Hepatocyte (in vitro differentiated cells): ENCODE data around the gene ASPSCR1. TPM values are rescaled to one million over a fixed set of nuclear protein-coding genes. Genes with fewer than 3 reads are reported as not detected.

Experiments used
- DNase-seq: peaks from one replicate; pipeline ENCODE4 v3.0.0-alpha.2; 2016; ENCODE audit warnings: low spot score
- H2AFZ ChIP-seq: fragments of 200-600 bp; sonication (generic); 2 replicates; pipeline ENCODE4 v1.6.0; 2016; ENCODE audit warnings: antibody characterized with exemption, mild to moderate bottlenecking
- H3K27ac ChIP-seq: fragments of 200-600 bp; sonication (generic); 2 replicates; pipeline ENCODE4 v1.5.1; 2016; ENCODE audit warnings: mild to moderate bottlenecking
- H3K27me3 ChIP-seq: fragments of 200-600 bp; sonication (generic); 2 replicates; pipeline ENCODE4 v1.6.1; 2016
- H3K36me3 ChIP-seq: fragments of 200-600 bp; sonication (generic); replicated peaks from 2 replicates; pipeline ENCODE4 v1.5.1; 2016; ENCODE audit warnings: low read depth; ENCODE audit not compliant: insufficient read depth
- H3K4me1 ChIP-seq: fragments of 200-600 bp; sonication (generic); 2 replicates; pipeline ENCODE4 v1.5.1; 2016; ENCODE audit warnings: mild to moderate bottlenecking, moderate library complexity; ENCODE audit not compliant: insufficient read depth
- H3K4me2 ChIP-seq: fragments of 200-600 bp; sonication (generic); 2 replicates; pipeline ENCODE4 v1.6.0; 2016
- H3K4me3 ChIP-seq: fragments of 200-600 bp; sonication (generic); 2 replicates; pipeline ENCODE4 v1.5.1; 2016; ENCODE audit warnings: mild to moderate bottlenecking
- H3K79me2 ChIP-seq: fragments of 200-600 bp; sonication (generic); 2 replicates; pipeline ENCODE4 v1.6.0; 2017; ENCODE audit warnings: mild to moderate bottlenecking
- H3K9me2 ChIP-seq: fragments of 200-600 bp; sonication (generic); replicated peaks from 2 replicates; pipeline ENCODE4 v1.6.0; 2017; ENCODE audit warnings: mild to moderate bottlenecking; ENCODE audit not compliant: insufficient read depth
- H3K9me3 ChIP-seq: fragments of 200-600 bp; sonication (generic); 2 replicates; pipeline ENCODE4 v1.5.1; 2016; ENCODE audit warnings: low read depth, mild to moderate bottlenecking
- H4K20me1 ChIP-seq: fragments of 200-600 bp; sonication (generic); 2 replicates; pipeline ENCODE4 v1.6.0; 2016; ENCODE audit warnings: mild to moderate bottlenecking; ENCODE audit not compliant: insufficient read depth, poor library complexity, severe bottlenecking
- EZH2 ChIP-seq: fragments of 200-600 bp; sonication (generic); IDR thresholded peaks from 2 replicates; pipeline ENCODE4 v1.6.1; 2016; ENCODE audit warnings: antibody characterized with exemption, mild to moderate bottlenecking, borderline replicate concordance
- EZH2phosphoT487 ChIP-seq: fragments of 200-600 bp; sonication (generic); IDR thresholded peaks from one replicate; pipeline ENCODE4 v1.6.1; 2018; ENCODE audit warnings: antibody characterized with exemption, mild to moderate bottlenecking, low read depth, moderate library complexity; ENCODE audit not compliant: unreplicated experiment, severe bottlenecking
- WGBS: methylation state at CpG from one replicate; pipeline ENCODE4 v1.1.6; 2016; ENCODE audit warnings: low lambda C conversion rate; ENCODE audit errors: missing lambda C conversion rate; 5-methylcytosine and 5-hydroxymethylcytosine counted together
- polyA plus RNA-seq: library from polyadenylated mRNA; unstranded; fragments of >200 nt; fragmentation: Nextera tagmentation; extraction: Ambion mirVana; gene quantifications from 2 replicates; pipeline ENCODE4 v1.2.1, GENCODE V29; 2016
- total RNA-seq: library from RNA; depleted of rRNA; stranded (reverse); fragments of >200 nt; gene quantifications from 2 replicates; pipeline ENCODE4 v1.2.3, GENCODE V29; 2014
- TF ChIP-seq, protein P1 (sequence below): fragments of 200-600 bp; sonication (generic); IDR thresholded peaks from 2 replicates; pipeline ENCODE4 v1.5.1; 2016; ENCODE audit warnings: antibody characterized with exemption, mild to moderate bottlenecking; ENCODE audit not compliant: poor library complexity

ASPSCR1 gene
- total and polyA plus RNA-seq, 2 experiments from 2014 or later, result 28.4 to 45.9 TPM

DNA sequence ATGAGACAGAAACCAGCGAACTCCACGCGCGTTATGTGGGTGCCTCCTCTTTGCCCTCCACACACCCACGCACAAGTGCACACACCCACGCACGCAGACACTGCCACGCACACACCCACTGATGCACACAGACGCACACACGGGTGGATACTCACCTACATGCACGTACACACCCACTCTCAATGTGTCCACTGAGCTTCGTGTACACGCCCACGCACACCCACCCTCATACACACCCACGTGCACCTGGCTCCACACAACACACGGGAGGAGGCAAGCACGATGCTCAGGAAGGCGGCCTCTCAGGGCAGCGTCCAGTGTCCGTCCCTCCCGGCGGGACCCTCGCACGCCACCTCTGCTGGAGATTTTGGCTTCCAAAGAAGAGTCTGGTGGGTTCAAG lies 70.0 kb downstream of the ASPSCR1 start:
- WGBS, result 92% methylated on average over 24 of the region's 24 CpGs
- no peak for DNase-seq

GRCh38 chr17:82047914-82048570 lies 70.6 kb downstream of the ASPSCR1 start:
- Histone ChIP-seq H3K9me3 (no peaks in the 10 kb centered on the region), H3K79me2 (peaks cover 23% of the 10 kb centered on the region), H3K27ac (no peak overlapping the region), H2AFZ (no peak overlapping the region), H3K27me3 (no peaks in the 10 kb centered on the region), H3K4me3 (no peak overlapping the region), H3K4me1 (peaks cover 14% of the 10 kb centered on the region), H4K20me1 (peaks cover 3% of the 10 kb centered on the region), H3K9me2 (no peaks in the 10 kb centered on the region), H3K36me3 (no peaks in the 10 kb centered on the region), H3K4me2 (no peak overlapping the region)
- whole genome bisulfite sequencing, result 93% methylated on average over 24 of the region's 25 CpGs
- TF ChIP-seq, protein P1, sequence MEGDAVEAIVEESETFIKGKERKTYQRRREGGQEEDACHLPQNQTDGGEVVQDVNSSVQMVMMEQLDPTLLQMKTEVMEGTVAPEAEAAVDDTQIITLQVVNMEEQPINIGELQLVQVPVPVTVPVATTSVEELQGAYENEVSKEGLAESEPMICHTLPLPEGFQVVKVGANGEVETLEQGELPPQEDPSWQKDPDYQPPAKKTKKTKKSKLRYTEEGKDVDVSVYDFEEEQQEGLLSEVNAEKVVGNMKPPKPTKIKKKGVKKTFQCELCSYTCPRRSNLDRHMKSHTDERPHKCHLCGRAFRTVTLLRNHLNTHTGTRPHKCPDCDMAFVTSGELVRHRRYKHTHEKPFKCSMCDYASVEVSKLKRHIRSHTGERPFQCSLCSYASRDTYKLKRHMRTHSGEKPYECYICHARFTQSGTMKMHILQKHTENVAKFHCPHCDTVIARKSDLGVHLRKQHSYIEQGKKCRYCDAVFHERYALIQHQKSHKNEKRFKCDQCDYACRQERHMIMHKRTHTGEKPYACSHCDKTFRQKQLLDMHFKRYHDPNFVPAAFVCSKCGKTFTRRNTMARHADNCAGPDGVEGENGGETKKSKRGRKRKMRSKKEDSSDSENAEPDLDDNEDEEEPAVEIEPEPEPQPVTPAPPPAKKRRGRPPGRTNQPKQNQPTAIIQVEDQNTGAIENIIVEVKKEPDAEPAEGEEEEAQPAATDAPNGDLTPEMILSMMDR, result no peak
- TF ChIP-seq EZH2phosphoT487 (no peak), EZH2 (no peak)
- no peak for DNase-seq

More for the DNA sequence above, 70.0 kb downstream of the ASPSCR1 start:
- Histone ChIP-seq H3K4me2 (no peak overlapping the region), H3K9me3 (no peaks in the 10 kb centered on the region), H3K4me3 (no peak overlapping the region), H4K20me1 (peaks cover 1% of the 10 kb centered on the region), H3K79me2 (peaks cover 16% of the 10 kb centered on the region), H3K9me2 (no peaks in the 10 kb centered on the region), H3K4me1 (peaks cover 9% of the 10 kb centered on the region), H3K36me3 (no peaks in the 10 kb centered on the region), H3K27me3 (no peaks in the 10 kb centered on the region), H3K27ac (no peak overlapping the region), H2AFZ (no peak overlapping the region)
- TF ChIP-seq EZH2 (no peak), EZH2phosphoT487 (no peak)
- TF ChIP-seq, protein P1, result no peak

GRCh38 chr17:82048571-82048971 lies 71.1 kb downstream of the ASPSCR1 start:
- no peak overlapping the region for H3K27ac ChIP-seq
- no peak for TF ChIP-seq EZH2phosphoT487
- no peak for TF ChIP-seq EZH2
- TF ChIP-seq, protein P1, result no peak
- H3K79me2 ChIP-seq, result peaks cover 28% of the 10 kb centered on the region
- H3K9me3 ChIP-seq, result no peaks in the 10 kb centered on the region
- H2AFZ ChIP-seq, result no peak overlapping the region
- no peaks in the 10 kb centered on the region for H3K9me2 ChIP-seq
- no peak overlapping the region for H3K4me2 ChIP-seq
- no peak overlapping the region for H3K4me3 ChIP-seq
- no peaks in the 10 kb centered on the region for H3K36me3 ChIP-seq
- H3K4me1 ChIP-seq, result peaks cover 17% of the 10 kb centered on the region
- no peak for DNase-seq
- 95% methylated on average over 14 of the region's 20 CpGs for WGBS
- H4K20me1 ChIP-seq, result peaks cover 3% of the 10 kb centered on the region
- no peaks in the 10 kb centered on the region for H3K27me3 ChIP-seq
